IPS DF 19.7 (cell line): Measurements from ENCODE around the gene DDIT3.
"Not testable (repeated sequence)": the region's sequence is repeated elsewhere in the genome, so short reads cannot be mapped to it uniquely, and the experiment has no call there.

Source experiments
- DNase-seq: peaks from one replicate; pipeline ENCODE4 v3.0.0-alpha.2; 2013; ENCODE audit warnings: low read depth, low spot score

Gene DDIT3, protein sequence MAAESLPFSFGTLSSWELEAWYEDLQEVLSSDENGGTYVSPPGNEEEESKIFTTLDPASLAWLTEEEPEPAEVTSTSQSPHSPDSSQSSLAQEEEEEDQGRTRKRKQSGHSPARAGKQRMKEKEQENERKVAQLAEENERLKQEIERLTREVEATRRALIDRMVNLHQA

DNA sequence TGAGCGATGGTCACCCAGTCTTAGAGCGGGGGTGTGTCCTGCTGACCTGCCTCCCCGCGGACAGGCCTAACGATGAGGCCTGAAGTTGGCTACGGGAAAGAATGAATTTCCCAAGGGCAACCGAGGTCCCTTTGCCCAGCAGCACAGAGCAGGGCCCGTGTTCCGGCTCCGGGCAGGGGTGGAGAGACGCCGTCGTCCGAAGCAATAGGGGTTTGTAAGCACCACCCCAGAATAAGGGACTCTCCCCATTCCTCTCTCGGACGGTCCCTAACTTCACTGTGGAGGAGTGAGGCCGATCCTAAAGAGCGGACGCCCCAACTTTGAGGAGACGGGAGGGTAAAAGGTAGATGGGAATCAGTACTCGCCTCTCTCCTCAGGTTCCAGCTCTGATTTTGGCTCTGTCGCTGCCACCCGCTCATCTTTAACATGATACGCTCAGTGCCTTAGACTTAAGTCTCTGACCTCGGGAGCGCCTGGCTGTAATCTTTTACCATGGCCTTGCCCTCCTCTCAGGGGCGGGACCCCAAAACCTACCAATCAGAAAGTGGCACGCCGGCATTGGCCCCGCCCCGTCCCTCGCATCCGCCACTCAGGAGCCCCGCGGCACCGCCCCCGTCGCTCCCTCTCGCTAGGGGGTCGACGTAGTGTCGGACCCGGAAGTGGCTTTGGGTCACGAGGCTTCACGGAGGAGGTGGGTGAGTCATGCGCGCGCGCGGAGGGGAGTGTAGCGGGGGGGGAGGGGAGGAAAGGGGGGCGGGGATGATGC is at the start of gene DDIT3:
Gene DDIT3, minus strand, starts transcription at position 462 of the 766 bp plus-strand sequence. CDS start 3,108 bp downstream, outside the sequence.
- no peak for DNase-seq

DNA sequence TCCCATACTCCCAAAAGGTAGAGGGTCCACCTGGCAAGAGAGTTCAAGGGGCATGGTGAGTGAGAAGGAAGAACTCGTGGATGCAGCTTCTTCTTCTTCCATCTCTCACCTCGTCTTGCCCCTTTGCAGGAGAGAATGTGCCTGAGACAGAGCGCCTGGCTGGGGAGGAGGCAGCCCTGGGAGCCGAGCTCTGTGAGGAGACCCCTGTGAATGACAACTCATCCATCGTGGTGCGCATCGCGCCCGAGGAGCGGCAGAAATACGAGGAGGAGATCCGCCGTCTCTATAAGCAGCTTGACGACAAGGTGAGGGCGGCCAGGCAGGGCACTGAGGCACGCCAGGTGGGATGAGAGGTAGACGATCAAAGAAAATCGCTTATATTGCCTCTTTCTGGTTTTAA is 49.5 kb upstream of the DDIT3 start:
- DNase-seq, result no peak

DNA sequence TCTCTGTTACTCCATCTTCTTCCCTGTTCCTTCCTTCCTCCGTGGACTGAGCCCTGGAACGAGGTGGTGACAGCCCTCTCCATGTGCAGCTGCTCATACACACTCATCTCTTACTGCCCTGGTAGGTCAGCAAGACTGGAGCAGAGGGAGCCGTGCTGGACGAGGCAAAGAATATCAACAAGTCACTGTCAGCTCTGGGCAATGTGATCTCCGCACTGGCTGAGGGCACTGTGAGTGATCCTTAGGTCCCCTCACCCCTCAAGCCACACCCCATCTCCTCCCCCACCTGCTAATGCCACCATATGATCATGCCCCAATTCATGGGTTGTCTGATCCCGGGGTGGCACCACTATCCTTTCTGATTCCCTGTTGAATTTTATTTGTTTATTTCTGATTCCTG is 48.5 kb upstream of the DDIT3 start:
- DNase-seq, result no peak

DNA sequence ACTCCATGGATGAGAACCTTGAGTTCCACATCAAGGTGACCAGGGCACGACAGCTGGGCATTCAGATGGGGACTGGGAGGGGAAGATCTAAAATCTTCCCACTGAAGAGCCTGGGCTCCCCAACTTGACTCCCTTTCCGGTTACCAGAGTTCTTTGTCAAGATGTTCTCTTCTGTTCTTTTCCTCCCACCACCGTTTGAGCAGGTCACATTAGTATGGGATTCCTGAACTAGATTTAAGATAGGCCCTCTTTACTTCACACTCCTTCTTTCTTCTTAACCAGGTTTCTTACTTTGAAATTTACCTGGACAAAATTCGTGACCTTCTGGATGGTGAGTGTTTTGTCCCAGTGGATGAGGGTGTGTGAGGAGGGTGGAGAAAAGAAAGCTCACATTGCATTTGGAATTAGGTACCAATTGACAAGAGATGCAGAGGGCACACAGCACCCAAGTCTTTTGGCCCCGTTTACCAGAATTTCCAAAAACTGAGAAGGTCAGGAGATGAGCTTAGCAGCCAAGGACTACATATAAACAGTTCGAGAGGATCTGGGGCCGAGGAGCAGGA is 43.9 kb upstream of the DDIT3 start:
- DNase-seq, result no peak

DNA sequence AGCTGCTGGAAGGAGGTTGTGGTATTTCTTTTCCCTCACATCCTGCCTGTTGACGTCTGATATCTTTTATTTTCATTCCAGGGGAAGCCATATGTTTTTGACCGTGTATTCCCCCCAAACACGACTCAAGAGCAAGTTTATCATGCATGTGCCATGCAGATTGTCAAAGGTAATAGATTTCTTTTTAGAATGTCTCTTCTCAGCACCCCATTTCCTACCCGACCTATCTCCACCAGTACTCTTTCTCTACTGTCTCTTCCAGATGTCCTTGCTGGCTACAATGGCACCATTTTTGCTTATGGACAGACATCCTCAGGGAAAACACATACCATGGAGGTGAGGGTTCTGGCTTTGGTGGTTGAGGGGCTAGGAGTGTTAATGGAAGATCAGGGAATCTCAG is 43.0 kb upstream of the DDIT3 start:
- no peak for DNase-seq

DNA sequence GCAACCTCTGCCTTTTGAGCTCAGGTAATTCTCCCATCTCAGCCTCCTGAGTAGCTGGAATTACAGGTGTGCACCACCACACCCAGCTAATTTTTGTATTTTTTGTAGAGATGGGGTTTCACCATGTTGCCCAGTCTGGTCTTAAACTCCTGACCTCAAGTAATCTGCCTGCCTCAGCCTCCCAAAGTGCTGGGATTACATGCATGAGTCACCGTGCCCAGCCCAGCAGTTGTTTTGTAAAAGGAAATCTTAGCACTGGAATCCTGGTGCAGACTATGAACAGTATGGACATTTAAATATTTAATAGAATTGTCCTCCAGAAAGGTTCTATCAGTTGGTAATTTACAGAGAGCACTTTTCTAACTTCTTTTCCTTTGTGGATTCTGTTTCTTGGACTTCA is 40.8 kb upstream of the DDIT3 start:
- DNase-seq, result not testable (repeated sequence)

DNA sequence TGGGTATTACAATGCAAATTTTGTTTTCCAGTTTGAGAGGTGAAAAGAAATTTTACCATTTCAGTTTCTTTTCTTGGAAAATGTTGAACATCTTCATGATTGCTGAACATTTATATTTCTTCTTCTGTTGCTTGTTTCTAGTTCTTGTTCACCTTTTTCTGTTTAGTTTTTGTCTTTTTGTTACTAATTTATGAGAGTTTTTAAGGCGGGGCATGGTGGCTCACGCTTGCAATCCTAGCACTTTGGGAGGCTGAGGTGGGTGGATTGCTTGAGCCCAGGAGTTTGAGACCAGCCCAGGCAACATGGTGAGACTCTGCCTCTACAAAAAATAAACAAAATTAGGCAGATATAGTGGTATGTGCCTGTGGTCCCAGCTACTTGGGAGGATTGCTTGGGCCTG is 40.2 kb upstream of the DDIT3 start:
- DNase-seq, result no peak

- DNase-seq, result no peak
Observed at GRCh38 chr12:57558864-57559263, 38.5 kb upstream of the DDIT3 start.

GRCh38 chr12:57554897-57555296 is 34.6 kb upstream of the DDIT3 start:
- no peak for DNase-seq

- no peak for DNase-seq
Observed at GRCh38 chr12:57554453-57554852, 34.1 kb upstream of the DDIT3 start.

- DNase-seq, result no peak
Observed at GRCh38 chr12:57553343-57554202, 33.3 kb upstream of the DDIT3 start.

DNA sequence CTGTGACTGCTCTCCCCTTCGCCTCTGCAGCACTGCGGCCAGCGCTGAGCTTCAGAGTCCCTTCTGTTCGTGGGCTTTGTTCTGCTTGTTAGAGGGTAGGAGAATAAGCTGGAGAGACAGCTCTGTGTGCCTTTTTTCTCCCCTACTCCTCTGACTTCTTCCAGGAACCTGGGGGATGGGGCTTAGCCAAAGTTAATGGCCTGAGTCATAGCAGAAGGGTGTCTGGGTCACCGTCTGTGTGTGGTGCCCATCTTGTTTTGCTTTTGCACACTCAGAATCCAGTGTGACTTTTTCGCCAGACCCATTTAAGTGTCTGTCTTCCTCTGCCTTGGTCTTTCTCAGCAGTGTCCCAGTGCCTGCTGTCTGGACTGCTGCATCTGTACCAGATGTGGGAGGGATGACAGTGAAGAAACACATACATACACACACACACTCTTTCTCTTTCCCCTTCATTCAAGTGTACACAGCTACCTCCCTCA is 32.6 kb upstream of the DDIT3 start:
- no peak for DNase-seq

GRCh38 chr12:57552306-57552651 is 32.0 kb upstream of the DDIT3 start:
- DNase-seq, result no peak

GRCh38 chr12:57551637-57552305 is 31.5 kb upstream of the DDIT3 start:
- DNase-seq, result no peak

GRCh38 chr12:57550641-57551549 is 30.6 kb upstream of the DDIT3 start:
- DNase-seq, result no peak

GRCh38 chr12:57549909-57550640 is 29.8 kb upstream of the DDIT3 start, which contains the start of gene KIF5A:
KIF5A (plus strand) TSS chr12:57550044; CDS start chr12:57550272, 228 bp downstream.
- no peak for DNase-seq

- no peak for DNase-seq
Observed at GRCh38 chr12:57549203-57549908, 29.0 kb upstream of the DDIT3 start.

GRCh38 chr12:57548488-57548887 is 28.2 kb upstream of the DDIT3 start:
- DNase-seq, result no peak

- no peak for DNase-seq
Observed at GRCh38 chr12:57548013-57548315, 27.6 kb upstream of the DDIT3 start.
